A673 (cell line): ENCODE results near the gene SLC26A4. TPM values are rescaled to one million over a fixed set of nuclear protein-coding genes. Genes with fewer than 3 reads are reported as not detected.
"Not testable (repeated sequence)": the region's sequence is repeated elsewhere in the genome, so short reads cannot be mapped to it uniquely, and the experiment has no call there.

Experiments used
- BruUV-seq: library from RNA; stranded (reverse); fragments of 400-500 nt; replicated peaks from 2 replicates; lab custom pipeline; 2021; lab: Mats Ljungman, UMichigan
- CTCF ChIA-PET: fragments of 300-600 bp; sonication (Branson Sonifier 250); formaldehyde crosslinking; loops from one replicate; lab custom pipeline; 2022; ENCODE audit warnings: antibody characterized with exemption; lab: Charles Lee
- POLR2A ChIA-PET: fragments of 300-600 bp; sonication (Branson Sonifier 250); formaldehyde crosslinking; loops from one replicate; lab custom pipeline; 2022; ENCODE audit warnings: antibody characterized with exemption; ENCODE audit not compliant: low non-redundant PET; lab: Charles Lee
- DNase-seq: peaks from one replicate; pipeline ENCODE4 v3.0.0-alpha.2; 2015; ENCODE audit warnings: low spot score
- H3K27ac ChIP-seq: fragments of 200-600 bp; sonication (generic); 2 replicates; pipeline ENCODE4 v1.5.1; 2016; ENCODE audit warnings: mixed run types, low read depth, mild to moderate bottlenecking, mixed read lengths, antibody characterized with exemption, low read length; ENCODE audit not compliant: poor library complexity, severe bottlenecking
- H3K27me3 ChIP-seq: fragments of 200-600 bp; sonication (generic); replicated peaks from 2 replicates; pipeline ENCODE4 v1.6.1; 2017; ENCODE audit warnings: mixed run types, low read depth, mild to moderate bottlenecking, mixed read lengths, antibody characterized with exemption, low read length; ENCODE audit not compliant: insufficient read depth, poor library complexity
- H3K36me3 ChIP-seq: fragments of 200-600 bp; sonication (generic); 2 replicates; pipeline ENCODE4 v1.6.1; 2016; ENCODE audit warnings: mixed run types, mild to moderate bottlenecking, mixed read lengths, antibody characterized with exemption, low read length; ENCODE audit not compliant: insufficient read depth, poor library complexity, severe bottlenecking
- H3K4me1 ChIP-seq: fragments of 200-600 bp; sonication (generic); 2 replicates; pipeline ENCODE4 v1.6.1; 2017; ENCODE audit warnings: mixed run types, mild to moderate bottlenecking, mixed read lengths, antibody characterized with exemption, low read length; ENCODE audit not compliant: insufficient read depth, poor library complexity, severe bottlenecking
- H3K4me3 ChIP-seq: fragments of 200-600 bp; sonication (generic); 2 replicates; pipeline ENCODE4 v1.5.1; 2016; ENCODE audit warnings: low read depth, mixed run types, mild to moderate bottlenecking, mixed read lengths, low read length; ENCODE audit not compliant: poor library complexity, severe bottlenecking
- H3K9me3 ChIP-seq: fragments of 200-600 bp; sonication (generic); 2 replicates; pipeline ENCODE4 v1.6.1; 2016; ENCODE audit warnings: mixed run types, low read depth, mild to moderate bottlenecking, mixed read lengths, antibody characterized with exemption, low read length; ENCODE audit not compliant: poor library complexity, severe bottlenecking
- EZH2 ChIP-seq: fragments of 200-600 bp; sonication (generic); IDR thresholded peaks from 2 replicates; pipeline ENCODE4 v1.6.1; 2017; ENCODE audit warnings: borderline replicate concordance, low read depth, mild to moderate bottlenecking, mixed read lengths, antibody characterized with exemption, low read length; ENCODE audit not compliant: poor library complexity, severe bottlenecking
- intact Hi-C: fragments of 100-400 bp; cut with micrococcal nuclease; formaldehyde crosslinking; loops from one replicate; pipeline ENCODE4 v1.10.0; 2022; ENCODE audit not compliant: unreplicated experiment
- total RNA-seq: library from RNA; stranded (reverse); gene quantifications from 2 replicates; pipeline ENCODE4 v1.2.3, GENCODE V29; 2021
- TF ChIP-seq, protein P1 (sequence below): fragments of 300-800, 200-600 bp; sonication (generic); conservative IDR thresholded peaks from 2 replicates; pipeline ENCODE4 v1.5.1; 2017; ENCODE audit warnings: low read depth, mild to moderate bottlenecking, antibody characterized with exemption, low read length, moderate library complexity, mixed read lengths

The SLC26A4 gene
- total RNA-seq, 1 experiment from 2014 or later = not detected

DNA sequence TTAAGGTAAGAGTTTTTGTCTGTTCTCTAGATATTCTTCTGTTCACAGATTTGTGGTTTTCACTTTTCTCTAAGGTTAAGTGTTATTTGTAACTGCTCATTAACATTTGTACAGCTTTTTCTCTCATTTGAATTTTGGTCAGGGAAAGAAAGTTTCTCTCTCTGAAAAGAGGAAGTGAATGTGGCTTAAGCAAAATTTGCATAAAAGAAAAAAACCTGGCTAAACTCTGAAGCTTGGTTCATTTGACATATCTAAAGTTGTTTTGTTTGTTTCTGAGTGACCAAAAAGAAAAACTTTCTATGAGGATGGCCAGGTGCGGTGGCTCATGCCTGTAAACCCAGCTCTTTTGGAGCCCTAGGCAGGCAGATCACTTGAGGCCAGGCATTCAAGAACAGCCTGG is 22.0 kb upstream of the SLC26A4 start:
- no peak overlapping the region for H3K27ac ChIP-seq
- no peaks in the 10 kb centered on the region for H3K27me3 ChIP-seq
- DNase-seq = no peak
- no peaks in the 10 kb centered on the region for H3K36me3 ChIP-seq
- intact Hi-C loops = no loop called here
- H3K4me1 ChIP-seq = peaks cover 6% of the 10 kb centered on the region
- ChIA-PET CTCF (no interaction called here), POLR2A (no interaction called here)
- no TSS peak for BruUV-seq
- H3K9me3 ChIP-seq = no peaks in the 10 kb centered on the region
- no peak overlapping the region for H3K4me3 ChIP-seq
- TF ChIP-seq, protein P1, sequence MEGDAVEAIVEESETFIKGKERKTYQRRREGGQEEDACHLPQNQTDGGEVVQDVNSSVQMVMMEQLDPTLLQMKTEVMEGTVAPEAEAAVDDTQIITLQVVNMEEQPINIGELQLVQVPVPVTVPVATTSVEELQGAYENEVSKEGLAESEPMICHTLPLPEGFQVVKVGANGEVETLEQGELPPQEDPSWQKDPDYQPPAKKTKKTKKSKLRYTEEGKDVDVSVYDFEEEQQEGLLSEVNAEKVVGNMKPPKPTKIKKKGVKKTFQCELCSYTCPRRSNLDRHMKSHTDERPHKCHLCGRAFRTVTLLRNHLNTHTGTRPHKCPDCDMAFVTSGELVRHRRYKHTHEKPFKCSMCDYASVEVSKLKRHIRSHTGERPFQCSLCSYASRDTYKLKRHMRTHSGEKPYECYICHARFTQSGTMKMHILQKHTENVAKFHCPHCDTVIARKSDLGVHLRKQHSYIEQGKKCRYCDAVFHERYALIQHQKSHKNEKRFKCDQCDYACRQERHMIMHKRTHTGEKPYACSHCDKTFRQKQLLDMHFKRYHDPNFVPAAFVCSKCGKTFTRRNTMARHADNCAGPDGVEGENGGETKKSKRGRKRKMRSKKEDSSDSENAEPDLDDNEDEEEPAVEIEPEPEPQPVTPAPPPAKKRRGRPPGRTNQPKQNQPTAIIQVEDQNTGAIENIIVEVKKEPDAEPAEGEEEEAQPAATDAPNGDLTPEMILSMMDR = no peak
- TF ChIP-seq EZH2 = no peak

DNA sequence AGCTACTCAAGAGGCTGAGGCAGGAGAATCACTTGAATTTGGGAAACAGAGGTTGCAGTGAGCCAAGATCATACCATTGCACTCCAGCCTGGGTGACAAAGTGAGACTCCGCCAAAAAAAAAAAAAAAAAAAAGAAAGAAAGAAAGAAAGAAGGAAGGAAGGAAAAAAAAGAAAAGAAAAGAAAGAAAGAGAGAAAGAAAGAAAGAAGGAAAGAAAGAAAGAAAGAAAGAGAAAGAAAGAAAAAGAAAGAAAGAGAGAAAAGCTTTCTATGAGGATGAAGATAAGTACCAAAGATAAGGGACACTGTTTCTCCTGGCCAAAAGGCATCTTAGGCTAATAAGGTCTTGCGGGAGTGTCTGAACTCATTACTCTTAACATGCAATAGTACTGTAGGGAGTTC is 21.6 kb upstream of the SLC26A4 start:
- intact Hi-C loops, CTCF ChIA-PET, H3K27ac ChIP-seq, DNase-seq, H3K36me3 ChIP-seq, H3K9me3 ChIP-seq, POLR2A ChIA-PET, H3K4me3 ChIP-seq, BruUV-seq, H3K27me3 ChIP-seq: not testable (repeated sequence)
- peaks cover 10% of the 10 kb centered on the region for H3K4me1 ChIP-seq

DNA sequence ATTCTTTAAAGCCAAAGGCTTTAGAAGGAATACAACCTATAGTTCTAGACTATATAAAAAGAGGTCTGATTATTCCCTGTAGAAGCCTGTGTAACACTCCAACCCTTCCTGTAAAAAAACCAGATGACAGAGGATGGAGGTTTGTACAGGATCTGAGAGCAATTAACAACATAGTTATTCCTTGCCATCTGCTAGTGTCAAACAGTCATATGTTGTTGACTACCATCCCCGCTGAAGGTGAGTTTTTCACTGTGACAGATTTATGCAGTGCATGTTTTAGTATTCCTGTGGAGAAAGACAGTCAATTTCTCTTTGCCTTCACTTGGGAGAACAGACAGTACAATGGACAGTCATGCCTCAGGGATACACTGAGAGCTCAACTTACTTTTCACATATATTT is 19.0 kb upstream of the SLC26A4 start:
- H3K4me1 ChIP-seq = peaks cover 16% of the 10 kb centered on the region
- no peak for TF ChIP-seq EZH2
- TF ChIP-seq, protein P1 = no peak
- intact Hi-C loops = no loop called here
- no peak overlapping the region for H3K27ac ChIP-seq
- BruUV-seq = no TSS peak
- ChIA-PET POLR2A (no interaction called here), CTCF (no interaction called here)
- no peaks in the 10 kb centered on the region for H3K36me3 ChIP-seq
- no peak overlapping the region for H3K4me3 ChIP-seq
- no peaks in the 10 kb centered on the region for H3K27me3 ChIP-seq
- DNase-seq = no peak
- no peaks in the 10 kb centered on the region for H3K9me3 ChIP-seq

DNA sequence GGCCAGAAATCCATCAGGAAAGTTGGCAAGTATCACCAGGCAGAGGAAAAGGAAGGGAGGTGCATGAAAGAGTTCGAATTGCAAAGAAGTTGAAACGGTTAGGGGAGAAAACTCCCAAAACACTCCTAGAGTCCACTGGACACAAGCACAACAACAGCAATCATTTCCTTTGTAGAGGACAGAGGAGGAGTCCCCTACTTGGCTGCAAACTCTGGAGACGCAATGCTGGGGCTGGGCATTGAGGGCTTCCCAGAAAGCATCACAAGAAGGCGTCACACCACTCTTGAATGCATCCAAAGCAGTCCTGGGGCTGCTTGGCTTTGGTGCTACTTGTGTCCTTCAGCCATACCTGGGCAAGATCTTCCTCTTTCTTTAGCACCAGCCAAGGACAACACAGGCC is 18.1 kb upstream of the SLC26A4 start:
- intact Hi-C loops = no loop called here
- TF ChIP-seq EZH2 = no peak
- TF ChIP-seq, protein P1 = no peak
- POLR2A ChIA-PET = no interaction called here
- no peaks in the 10 kb centered on the region for H3K36me3 ChIP-seq
- peaks cover 16% of the 10 kb centered on the region for H3K4me1 ChIP-seq
- no peak for DNase-seq
- no TSS peak for BruUV-seq
- CTCF ChIA-PET = no interaction called here
- no peak overlapping the region for H3K4me3 ChIP-seq
- no peak overlapping the region for H3K27ac ChIP-seq
- no peaks in the 10 kb centered on the region for H3K9me3 ChIP-seq
- H3K27me3 ChIP-seq = no peaks in the 10 kb centered on the region
